Stimulated activated CD4-positive, alpha-beta T cell treated with anti-CD3 and anti-CD28 coated beads, Interleukin-15, amount 100 ng/mL, for 24 hours (primary cell): Measurements from ENCODE around the gene FBXL13.
"Not testable (repeated sequence)": the region's sequence is repeated elsewhere in the genome, so short reads cannot be mapped to it uniquely, and the experiment has no call there.

Experiments
- DNase-seq: peaks from one replicate; pipeline ENCODE4 v3.0.0-alpha.2; 2020

Gene FBXL13

DNA sequence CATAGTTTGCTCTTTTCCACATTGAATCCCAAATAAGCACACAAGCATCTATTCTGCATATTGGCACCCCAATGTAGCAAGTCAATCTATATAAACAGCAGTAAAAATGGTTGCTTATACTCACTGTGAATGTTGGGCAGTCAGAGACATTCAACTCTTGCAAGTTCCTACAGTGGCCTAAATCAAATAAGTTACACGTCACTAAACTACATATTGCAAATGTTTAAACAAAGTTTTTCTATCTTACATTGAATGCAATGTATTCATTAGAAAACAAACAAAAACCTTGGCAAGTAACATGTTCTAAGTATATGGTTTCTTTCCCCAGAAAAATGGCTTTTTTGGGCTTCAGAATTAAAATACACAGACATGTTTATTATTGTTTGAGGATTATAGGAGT, 142.8 kb downstream of the FBXL13 start:
- DNase-seq: no peak

DNA sequence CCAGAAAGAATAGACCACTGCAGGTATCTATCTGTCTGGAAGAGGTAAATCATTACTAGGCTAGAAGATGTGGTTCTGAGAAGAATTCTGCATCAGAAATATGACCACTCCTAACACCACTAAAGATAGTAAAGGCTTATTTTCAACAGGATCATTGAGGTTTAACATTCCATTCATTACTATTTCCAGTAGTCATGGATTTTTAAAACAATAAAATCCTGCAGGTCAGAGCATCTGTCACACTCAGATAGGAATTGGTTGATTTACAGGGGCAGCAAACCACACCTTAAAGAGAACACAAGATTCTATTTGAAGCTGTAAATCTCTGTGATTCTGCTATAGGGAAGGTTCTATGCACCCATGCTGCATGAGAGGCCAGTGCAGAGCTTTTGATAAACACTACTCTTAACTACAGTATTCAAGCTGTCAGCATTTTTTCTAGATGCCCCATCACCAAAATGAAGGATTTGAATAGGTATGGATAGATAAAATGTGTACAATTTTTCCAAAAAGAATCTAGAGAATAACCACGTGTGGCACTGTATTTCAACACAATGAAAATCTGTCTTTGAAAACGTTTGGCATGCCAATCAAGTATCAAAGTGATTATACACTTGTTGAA, 147.2 kb downstream of the FBXL13 start:
- no peak for DNase-seq

DNA sequence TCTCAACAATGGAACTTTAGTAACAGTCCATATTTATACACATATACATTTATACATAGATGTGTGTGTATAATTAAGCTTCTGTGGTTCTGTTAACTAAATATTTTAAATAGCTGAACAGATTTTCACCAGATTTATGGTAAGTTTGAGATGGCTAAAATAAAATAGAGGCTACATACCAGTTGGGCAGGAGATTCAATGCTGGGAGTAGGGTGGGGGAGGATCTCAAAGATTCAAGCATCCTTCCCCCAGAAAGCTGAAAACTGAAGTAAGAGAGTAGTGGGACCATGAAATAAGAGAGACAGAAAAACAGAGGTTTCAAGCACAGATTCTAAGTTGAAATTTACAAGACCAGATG, 147.8 kb downstream of the FBXL13 start:
- no peak for DNase-seq

DNA sequence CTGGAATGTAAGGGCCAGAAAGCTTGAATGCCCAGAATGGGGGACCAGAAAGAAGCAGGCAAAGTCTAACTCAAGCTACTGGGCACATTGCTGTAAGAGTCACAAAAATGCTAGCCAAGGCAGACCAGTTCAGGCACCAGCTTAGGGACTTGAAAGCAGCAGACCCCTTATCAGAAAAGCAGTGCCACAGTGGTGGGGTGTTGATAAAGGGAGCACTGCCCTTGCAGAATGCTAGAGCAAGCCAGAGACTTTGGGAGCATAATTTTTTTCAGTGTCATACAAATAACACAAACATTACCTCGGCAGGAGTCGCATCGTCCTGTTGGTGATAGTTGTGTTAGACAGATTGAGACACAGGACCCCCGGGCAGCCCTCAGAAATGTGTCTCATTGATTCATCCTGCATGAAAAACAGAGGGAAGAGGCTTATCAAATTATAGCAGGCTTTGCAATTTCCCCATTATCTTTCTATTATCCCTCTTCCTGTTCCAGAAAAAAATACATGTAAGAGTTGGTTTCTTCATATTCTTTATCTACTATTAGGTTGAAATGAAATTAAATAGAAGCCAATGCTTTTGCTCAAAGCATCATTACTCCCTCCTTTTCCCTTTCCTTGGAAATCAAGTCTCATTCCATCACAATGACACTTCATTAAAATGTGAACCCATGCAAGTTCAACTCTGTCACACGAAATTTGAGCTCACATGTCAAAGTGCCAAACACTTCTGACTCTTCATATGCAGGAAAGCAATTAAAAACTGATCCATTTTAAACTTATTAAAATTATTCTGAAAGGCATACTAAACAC, 148.4 kb downstream of the FBXL13 start:
- no peak for DNase-seq

DNA sequence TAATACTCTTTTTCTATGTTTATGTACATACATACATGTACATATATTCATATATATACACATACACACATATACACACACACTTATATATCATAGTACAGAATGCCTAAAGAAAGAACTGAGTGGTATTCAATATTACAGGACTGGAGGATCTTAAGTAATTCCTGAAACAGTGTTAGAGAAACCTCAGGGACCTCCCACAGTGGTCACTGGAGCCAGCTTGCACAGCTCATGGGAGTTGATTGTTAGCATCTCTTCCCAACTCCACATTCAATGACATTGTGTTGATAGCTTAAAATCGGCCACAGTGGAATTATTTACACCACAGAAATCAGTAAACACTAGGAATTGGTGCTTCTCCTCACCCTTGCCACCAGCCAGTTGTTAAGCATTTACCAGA, 155.8 kb downstream of the FBXL13 start:
- no peak for DNase-seq

DNA sequence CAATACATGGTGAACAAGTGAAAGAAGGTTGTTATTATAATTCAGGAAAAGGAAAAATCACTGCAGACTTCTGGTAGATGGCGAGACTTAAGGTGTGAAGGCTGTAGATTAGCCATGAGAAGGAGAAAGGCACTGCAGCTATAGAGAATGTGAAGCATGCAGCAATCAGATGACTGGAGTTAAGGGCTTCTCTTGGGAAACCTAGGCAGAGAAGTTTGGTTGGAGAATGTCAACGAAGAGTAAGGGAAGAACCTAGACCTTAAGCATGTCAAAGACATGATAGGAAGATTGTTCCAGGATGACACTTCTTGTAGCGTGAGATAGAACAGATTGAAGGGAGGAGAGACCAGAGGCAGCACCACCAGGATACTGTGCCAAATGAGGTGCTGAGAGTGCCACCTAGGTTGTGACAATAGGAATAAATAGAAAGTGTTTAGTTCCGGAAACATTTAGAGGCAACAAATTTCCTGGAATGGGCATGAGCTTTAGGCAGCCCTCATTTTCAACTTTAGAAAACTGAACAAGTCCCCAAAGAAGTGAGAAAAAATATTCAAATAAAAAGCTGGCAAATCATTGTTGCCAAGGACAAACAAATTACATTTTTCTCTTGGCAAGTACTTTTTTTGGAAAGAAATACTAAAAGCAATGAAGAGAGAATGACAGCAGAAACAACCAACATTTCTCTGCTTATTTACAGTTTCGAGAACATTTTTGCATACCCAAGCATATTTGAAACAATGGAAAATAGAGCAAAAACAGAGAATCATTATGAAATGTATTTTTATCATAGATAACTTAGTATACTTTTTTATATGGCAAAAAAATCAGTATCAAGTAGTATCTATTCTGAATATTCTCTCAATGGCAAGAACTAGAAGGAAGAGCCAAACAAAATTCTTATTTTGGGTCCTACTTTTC, 156.9 kb downstream of the FBXL13 start:
- no peak for DNase-seq

DNA sequence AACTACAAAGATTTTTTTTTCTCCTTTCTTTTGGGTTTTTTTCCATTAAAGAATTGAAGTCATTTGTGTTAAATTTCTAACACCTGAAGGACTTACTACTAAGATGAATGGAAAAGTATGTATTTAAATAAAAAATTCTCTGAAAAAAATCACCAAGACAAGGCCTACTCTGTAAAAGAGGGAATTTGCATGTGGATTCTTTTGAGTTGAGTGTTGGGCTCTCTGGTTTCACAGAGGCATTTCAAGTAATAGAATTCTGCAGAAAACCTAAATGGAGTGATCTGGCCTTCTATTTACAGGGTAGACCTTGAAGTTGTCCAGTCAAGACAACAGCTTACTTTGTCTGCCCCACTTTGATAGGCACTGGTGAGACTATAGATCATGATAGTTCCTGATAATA, 157.7 kb downstream of the FBXL13 start:
- DNase-seq: no peak

DNA sequence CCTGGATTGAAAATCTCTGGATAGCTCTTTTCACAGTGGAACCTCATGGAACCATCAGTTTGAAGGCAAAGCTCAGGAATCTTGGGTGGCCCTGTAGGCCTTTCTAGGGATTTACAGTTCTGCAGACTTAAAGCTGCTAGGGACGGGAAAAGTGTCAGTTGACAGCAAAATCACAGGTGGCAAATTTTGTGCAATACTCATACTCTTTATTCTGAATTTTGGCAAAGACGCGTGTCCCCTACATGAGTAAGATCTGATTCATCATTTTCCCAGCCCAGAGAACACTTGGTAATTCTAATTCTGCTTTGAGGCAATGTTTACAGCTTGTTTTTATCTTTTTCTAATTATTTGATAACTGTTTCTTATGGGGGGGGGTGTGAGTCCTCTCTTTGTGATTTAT, 158.2 kb downstream of the FBXL13 start:
- DNase-seq: no peak

DNA sequence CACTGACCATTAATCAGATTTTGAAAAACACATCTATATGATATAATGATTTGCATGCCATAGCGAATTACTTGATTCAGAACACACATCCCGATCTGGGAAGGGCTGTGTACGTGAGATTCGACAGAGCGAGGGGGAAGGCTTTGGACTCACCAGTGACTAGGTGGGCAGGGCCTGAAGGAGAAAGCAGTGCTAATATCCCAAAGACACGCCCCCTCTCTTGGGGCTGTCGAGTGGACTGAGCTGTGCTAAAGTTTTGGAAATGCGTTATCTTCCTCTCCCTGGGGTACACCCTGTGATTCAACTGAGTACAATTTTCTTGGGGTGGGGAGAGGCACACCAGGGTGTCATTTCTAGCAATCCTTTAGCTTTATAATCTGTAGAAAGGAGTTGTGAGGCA, 160.0 kb downstream of the FBXL13 start:
- no peak for DNase-seq

DNA sequence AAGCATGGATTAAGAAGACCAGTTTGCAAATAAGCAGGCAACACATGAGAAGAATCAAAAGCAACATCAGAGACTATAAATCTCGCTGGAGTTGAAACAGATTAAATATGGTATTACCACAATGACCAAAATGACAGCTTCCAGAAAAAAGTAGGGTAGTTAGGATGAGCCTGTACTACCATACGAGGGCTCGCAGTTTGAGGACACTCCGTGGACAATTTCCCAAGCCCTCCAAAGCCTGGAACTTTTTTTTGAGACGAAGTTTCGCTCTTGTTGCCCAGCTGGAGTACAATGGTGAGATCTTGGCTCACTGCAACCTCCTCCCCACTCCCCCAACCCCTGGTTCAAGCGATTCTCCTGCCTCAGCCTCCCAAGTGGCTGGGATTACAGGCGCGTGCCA, 160.8 kb downstream of the FBXL13 start:
- DNase-seq: no peak

DNA sequence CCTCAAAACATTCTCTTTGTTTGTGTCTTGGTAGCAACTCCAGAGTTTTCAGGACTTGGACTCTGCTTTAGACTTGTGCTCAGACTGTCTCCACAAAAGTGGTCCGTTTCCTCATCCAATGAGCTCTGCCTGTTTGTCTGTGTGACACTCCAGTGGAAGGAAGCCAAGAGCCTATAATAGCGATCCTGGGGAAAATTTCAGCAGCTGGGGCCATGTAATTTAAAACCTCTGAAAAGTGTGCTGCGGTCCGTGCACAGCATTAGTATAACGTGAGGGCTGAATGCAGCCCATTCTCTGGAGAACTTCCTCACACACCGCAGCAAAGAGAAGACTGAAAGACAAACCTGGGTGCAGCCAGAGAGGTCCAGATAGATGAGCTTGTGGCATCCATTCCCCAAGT, 161.9 kb downstream of the FBXL13 start, which contains the start of gene LRRC17:
Gene LRRC17 (plus strand): TSS at position 259 of the 400 bp plus-strand sequence. CDS start 20,914 bp downstream, outside the sequence.
- DNase-seq: no peak

DNA sequence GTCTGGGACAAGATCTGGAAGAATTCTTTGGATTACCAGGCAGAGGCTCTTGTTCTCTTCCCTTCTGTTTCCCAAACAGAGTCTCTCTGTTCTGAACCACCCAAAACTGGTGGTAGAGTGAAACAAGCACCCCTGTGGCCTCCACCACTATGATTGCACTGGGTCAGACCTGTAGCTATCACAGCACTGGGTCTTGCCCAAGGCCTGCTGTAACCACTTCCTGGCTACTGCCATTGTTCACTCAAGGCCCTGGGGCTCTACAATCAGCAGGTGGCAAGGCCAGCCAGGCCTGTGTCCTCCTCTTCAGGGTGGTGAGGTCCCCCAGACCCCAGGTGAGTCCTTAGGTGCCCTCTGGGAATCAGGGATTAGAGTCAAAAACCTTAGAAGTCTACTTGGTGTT, 165.9 kb downstream of the FBXL13 start:
- DNase-seq: no peak

DNA sequence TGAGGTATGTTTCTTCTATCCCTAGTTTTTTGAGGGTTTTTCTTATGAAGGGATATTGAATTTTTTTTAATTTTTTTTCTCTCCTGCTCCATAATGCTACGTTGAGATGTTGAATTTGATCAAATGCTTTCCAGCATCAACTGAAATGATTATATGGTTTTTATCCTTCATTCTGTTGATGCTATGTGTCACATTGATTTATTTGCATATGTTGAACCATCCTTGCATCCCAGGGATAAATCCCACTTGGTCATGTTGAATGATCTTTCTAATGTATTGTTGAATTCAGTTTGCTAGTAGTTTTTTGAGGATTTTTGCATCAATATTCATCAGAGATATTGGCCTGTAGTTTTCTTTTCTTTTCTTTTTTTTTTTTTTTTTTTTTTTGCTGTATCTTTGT, 171.0 kb downstream of the FBXL13 start:
- DNase-seq: not testable (repeated sequence)

DNA sequence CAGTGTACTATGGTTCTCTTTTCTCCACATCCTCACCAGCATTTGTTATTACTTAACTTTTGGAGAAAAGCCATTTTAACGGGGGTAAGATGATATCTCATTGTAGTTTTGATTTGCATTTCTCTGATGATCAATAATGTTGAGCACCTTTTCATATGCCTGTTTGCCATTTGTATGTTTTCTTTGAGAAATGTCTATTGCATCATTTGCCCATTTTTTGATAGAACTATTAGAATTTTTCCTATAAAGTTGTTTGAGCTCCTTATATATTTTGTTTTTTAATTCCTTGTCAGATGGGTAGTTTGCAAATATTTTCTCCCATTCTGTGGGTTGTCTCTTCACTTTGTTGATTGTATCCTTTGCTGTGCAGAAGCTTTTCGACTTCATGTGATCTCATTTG, 172.5 kb downstream of the FBXL13 start:
- not testable (repeated sequence) for DNase-seq

DNA sequence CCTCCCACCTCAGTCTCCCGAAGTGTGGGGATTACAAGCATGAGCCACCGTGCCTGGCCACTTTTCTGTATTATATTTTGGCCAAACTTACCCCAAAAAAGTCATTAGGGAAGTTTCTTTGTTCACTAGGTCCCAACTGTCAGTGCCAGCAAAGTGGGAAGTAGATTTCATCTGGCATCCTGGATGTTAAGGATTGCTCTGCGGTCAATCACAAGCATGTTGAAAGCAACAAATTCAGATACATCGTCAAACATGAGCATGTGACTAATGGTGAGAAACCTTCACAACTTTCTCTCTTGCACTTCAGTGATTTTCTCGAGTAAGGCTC, 176.1 kb downstream of the FBXL13 start:
- no peak for DNase-seq

DNA sequence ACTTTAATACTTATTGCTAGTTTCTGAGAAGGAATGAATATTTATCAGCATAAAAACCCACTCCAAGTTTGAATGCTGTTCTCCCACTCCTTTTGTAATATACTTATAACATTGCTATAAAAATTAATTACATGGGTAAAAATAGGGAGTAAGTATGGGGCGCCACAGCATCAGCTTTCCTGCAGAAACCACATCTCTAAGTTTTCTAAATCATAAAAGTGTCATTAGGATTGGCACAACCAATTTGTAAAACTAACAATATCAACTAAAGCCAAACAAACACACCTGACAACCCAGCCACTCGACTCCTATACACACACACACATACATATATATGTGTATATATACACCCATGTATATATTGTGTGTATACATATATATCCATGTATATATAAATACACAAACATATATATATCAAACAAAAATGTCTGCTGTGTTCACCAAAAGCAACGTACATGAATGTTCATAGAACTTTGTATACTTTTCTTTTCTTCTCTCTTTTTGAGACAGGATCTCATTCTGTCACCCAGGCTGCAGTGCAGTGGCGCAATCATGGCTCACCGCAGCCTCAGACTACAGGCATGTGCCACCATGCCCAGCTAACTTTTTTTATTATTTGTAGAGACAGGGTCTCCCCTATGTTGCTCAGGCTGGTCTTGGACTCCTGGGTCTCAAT, 176.6 kb downstream of the FBXL13 start:
- DNase-seq: no peak

DNA sequence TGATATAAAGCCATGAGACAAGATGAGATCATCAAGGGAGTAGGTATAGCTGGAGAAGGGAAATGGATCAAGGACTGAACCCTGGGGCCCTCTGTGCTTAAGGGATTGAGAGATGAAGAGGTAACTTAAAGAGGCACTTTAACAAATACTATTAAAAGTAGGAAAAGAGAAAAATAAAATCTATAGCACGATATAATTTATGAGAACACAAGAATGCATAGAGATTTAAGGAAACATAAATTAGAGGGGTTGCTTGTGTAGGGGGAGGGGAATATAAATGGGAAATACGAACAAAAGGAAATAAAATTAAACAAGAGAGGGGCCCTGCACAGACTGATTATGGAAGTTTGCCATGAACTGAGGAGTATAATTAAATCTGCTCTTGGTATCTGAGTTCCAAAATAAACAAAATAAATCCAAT, 177.4 kb downstream of the FBXL13 start:
- DNase-seq: no peak

DNA sequence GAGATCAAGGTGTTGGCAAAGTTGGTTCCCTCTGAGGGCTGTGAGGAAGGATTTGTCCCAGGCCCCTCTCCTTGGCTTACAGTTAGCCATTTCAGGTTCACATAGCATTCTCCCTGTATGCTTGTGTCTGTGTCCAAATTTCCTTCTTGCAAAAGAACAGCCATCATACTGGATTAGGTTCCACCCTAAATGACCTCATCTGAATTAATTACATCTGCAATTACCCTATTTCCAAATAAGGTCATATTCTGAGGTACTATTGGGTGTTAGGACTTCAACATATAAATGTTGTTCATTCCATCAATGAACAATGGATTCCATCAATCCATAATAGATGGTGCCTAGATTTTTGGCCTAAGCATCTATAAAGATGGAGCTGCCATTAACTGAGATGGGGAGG, 178.0 kb downstream of the FBXL13 start:
- DNase-seq: no peak

DNA sequence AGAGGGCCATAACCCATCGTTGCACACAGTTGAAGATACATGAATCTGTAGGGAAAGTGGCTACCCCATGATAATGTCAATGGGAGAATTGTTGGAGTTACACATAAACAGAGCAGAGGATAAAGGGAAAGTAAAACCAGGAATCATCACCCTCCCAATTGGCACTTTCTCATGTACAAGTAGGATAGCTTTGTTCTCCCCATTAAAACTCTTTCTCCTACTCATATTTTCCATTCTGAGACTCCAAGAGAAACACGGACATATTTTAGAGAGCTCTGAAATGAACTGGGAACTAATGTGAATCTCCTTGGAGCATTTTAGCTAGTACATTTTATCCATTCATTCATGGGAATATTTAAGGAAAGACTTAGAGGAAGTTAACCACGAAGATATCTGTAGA, 179.0 kb downstream of the FBXL13 start:
- no peak for DNase-seq

DNA sequence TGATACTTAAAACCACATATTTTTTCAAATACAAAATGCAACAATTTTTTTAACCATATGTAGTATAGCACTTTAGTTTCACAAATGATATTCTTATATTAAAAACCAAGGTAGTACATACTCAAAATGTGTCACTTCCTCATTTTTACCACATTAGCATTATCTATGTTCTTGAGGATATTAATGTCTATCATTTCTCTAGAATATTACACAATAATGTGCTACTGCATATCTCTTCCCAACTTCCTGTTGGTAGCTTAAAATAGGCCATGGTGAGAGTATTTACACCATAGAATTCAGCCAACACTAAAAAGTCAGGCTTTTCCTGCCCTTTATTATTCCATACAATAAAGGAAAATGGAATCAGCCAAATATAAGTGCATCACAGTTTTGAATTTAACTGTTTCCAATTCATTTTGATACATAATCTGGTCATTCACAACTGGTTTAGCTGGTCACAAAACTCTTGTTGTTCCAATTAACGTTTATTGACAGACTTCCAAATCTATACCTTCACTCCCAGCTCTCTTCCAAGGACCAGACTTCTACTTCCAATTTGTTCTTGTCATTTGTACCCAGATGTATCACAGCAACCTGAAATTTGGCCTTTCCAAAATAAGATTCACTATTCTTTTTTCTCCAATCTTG, 181.8 kb downstream of the FBXL13 start:
- no peak for DNase-seq

DNA sequence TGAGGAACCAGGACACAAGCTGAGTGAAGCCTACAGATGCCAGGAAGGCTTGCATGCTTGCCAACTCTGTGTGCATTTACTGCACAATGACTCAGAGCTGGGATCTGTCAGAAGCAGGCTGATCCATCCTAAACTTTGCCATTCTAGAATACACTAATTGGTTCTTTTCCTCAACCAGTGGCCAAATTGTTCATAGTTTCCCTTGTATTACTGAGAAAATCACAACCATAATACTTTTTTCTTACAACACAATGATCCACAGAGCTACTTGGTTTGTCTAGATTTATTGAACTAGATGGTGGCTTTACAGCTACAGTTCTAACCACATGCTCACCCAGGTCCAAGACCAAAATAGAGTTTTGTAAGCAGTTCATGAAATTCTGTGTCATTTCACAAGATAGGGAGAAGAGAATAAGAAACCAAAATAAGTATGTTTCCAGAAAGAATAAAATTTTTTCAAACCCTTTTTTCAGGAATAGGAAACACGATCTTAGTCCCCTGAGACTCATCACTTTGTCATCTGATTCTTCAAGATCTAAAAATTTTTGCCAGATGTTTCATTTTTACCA, 182.8 kb downstream of the FBXL13 start:
- DNase-seq: no peak

DNA sequence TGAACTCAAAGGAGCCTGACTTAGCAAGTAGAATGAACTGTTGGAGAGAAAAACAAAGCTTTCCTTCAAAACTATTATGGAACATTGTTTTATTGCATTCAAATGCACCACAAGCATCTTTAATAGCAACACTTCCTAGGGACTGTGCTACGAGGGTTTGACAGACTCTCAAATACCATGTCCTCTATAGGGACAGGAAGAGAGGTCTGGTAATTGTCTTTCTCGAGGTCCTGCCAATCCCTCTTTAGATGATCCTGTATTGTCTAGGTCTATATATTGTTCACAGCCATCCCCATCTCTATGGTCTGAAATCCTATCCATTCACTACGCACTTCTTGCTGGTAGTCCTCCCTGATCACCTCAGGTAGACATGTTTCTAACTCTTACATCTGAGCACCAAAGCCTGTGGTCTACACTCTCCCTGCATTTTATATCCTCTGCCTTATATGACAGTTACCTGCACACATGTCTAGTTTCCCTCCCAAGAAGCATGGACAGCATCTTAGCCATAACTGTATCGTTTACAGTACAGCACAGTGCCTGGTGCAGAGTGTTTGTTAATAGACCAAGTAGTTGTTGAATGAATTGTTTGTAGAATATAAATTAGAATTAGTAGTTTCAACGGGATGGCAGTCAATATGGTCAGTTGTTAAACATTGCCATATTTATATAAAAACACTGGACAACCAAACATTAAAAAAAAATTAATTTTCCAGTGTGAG, 183.5 kb downstream of the FBXL13 start:
- no peak for DNase-seq
